ENCODE measurements around the gene TAOK3. TPM values are rescaled to one million over a fixed set of nuclear protein-coding genes. Genes with fewer than 3 reads are reported as not detected.

Gene TAOK3
- total and polyA plus RNA-seq, 2 of the 8 experiments (the other 6 are each of a cell fraction or from before 2014, with no cell fraction given), result 5.2 to 9.3 TPM

DNA sequence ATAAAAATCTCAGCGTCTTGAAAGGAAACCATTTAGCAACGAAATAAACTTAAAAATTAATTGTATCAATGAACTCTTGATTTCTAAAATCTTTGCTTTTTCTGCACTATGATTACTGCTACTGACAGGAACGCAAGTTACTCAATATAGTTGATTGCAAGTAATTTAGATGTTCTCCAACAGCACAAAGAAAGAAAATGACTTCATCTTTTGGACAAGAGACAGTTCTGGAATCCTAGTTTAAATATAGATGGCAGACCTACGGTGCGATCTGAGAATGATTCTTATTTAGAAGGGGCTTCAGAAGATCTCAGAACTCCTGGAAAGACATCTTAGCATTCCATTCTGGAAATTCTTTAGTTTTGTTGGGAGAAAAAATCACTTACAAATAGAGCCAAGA, 2.2 kb upstream of the TAOK3 start:
- Histone ChIP-seq H3K4me1 (replicated peaks in 1 of 4; ENCODE audit: control insufficient read depth in 3 of 4, insufficient read depth in 4 of 4, low read length in 3 of 4) (peaks cover 5 to 9% (median 7%) of the 10 kb centered on the region in 4 experiments; a peak in 6 of 7 replicates), H3K14ac (ENCODE audit: insufficient read length) (no peak overlapping the region), H4K91ac (replicated peaks; ENCODE audit: insufficient read length, low read length) (no peak overlapping the region), H3K23ac (ENCODE audit: insufficient read length) (no peak overlapping the region), H2AK5ac (ENCODE audit: low read depth, low read length) (no peak overlapping the region), H3K9ac (replicated peaks in 1 of 4; ENCODE audit: extremely low read depth in 1 of 4, low read depth in 3 of 4, low read length in 3 of 4) (no peak overlapping the region), H2BK5ac (ENCODE audit: low read depth, low read length) (no peak overlapping the region), H4K5ac (ENCODE audit: insufficient read length, low read depth, low read length) (no peak overlapping the region), H3K79me2 (ENCODE audit: control insufficient read depth in 1 of 2, insufficient read depth in 2 of 2, low read length in 2 of 2) (peaks cover 3 to 31% of the 10 kb centered on the region in 2 experiments), H2BK20ac (ENCODE audit: low read length) (no peak overlapping the region), H2AFZ (ENCODE audit: low read length) (no peak overlapping the region), H2BK120ac (replicated peaks; ENCODE audit: low read depth, low read length) (no peak overlapping the region), H3K23me2 (ENCODE audit: low read depth, low read length) (peaks cover 23% of the 10 kb centered on the region), H2BK12ac (ENCODE audit: low read depth, low read length) (no peak overlapping the region), H3K36me3 (ENCODE audit: control insufficient read depth in 2 of 4, insufficient read depth in 4 of 4, low read length in 3 of 4) (peaks cover 3 to 6% (median 4%) of the 10 kb centered on the region in 4 experiments; a peak in 5 of 8 replicates), H3K27me3 (replicated peaks in 1 of 4; ENCODE audit: control insufficient read depth in 3 of 4, extremely low read depth in 1 of 4, insufficient read depth in 3 of 4, low read length in 3 of 4) (peaks cover 0 to 13% (median 8%) of the 10 kb centered on the region in 4 experiments; a peak in 5 of 7 replicates), H3K27ac (ENCODE audit: low read depth, low read length) (no peak overlapping the region), H3K79me1 (ENCODE audit: low read depth, low read length) (peaks cover 7% of the 10 kb centered on the region; the same call in 1 of the 2 replicates), H3K4ac (replicated peaks; ENCODE audit: insufficient read length, low read depth, low read length) (no peak overlapping the region), H3K18ac (ENCODE audit: extremely low read depth, low read length) (no peak overlapping the region), H3K56ac (replicated peaks; ENCODE audit: insufficient read length, low read depth, low read length) (no peak overlapping the region), H4K8ac (ENCODE audit: extremely low read depth, insufficient read depth, low read length) (no peak overlapping the region), H4K20me1 (replicated peaks in 1 of 2; ENCODE audit: control insufficient read depth in 1 of 2, insufficient read depth in 2 of 2, low read length in 2 of 2) (peaks cover 4 to 12% of the 10 kb centered on the region in 2 experiments), H3K4me3 (ENCODE audit: extremely low read depth in 1 of 4, insufficient read depth in 2 of 4, low read depth in 3 of 4, low read length in 4 of 4) (no peak overlapping the region), H3K9me3 (ENCODE audit: insufficient read depth in 2 of 2, low read depth in 1 of 2, low read length in 1 of 2) (no peaks in the 10 kb centered on the region), H2BK15ac (ENCODE audit: low read length) (no peak overlapping the region), H3K4me2 (ENCODE audit: insufficient read depth in 1 of 2, low read depth in 2 of 2, low read length in 2 of 2) (no peak overlapping the region)
- POLR2A ChIA-PET (ENCODE audit: partially characterized antibody), result interaction anchor here (0.5 to 2.8 kb wide), 4 partner anchors 27 to 273 kb away, joined by 3 to 9 read pairs (median 4); no protein-coding TSS in a partner anchor
- TF ChIP-seq JUND (IDR thresholded peaks at IDR 0.05; ENCODE audit: low read length) (no peak), SP1 (IDR thresholded peaks at IDR 0.05; ENCODE audit: low read depth, low read length) (no peak), POU5F1 (IDR thresholded peaks at IDR 0.05; ENCODE audit: low read depth, low read length) (no peak), RNF2 (IDR thresholded peaks at IDR 0.05; ENCODE audit: borderline replicate concordance, low read depth, low read length, missing control alignments, poor library complexity, severe bottlenecking) (no peak), GABPA (IDR thresholded peaks at IDR 0.05; ENCODE audit: borderline replicate concordance, insufficient read depth, low read length) (no peak), BCL11A (IDR thresholded peaks at IDR 0.05; ENCODE audit: low read depth in 2 of 2, low read length in 2 of 2) (no peak), SRF (IDR thresholded peaks at IDR 0.05; ENCODE audit: low read depth, low read length) (no peak), CHD1 (IDR thresholded peaks at IDR 0.05; ENCODE audit: low read depth, low read length) (no peak)
- TF ChIP-seq, protein P1, sequence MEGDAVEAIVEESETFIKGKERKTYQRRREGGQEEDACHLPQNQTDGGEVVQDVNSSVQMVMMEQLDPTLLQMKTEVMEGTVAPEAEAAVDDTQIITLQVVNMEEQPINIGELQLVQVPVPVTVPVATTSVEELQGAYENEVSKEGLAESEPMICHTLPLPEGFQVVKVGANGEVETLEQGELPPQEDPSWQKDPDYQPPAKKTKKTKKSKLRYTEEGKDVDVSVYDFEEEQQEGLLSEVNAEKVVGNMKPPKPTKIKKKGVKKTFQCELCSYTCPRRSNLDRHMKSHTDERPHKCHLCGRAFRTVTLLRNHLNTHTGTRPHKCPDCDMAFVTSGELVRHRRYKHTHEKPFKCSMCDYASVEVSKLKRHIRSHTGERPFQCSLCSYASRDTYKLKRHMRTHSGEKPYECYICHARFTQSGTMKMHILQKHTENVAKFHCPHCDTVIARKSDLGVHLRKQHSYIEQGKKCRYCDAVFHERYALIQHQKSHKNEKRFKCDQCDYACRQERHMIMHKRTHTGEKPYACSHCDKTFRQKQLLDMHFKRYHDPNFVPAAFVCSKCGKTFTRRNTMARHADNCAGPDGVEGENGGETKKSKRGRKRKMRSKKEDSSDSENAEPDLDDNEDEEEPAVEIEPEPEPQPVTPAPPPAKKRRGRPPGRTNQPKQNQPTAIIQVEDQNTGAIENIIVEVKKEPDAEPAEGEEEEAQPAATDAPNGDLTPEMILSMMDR (IDR thresholded peaks at IDR 0.05; ENCODE audit: control extremely low read depth in 1 of 3, insufficient read depth in 1 of 3, low read depth in 1 of 3, low read length in 3 of 3), result no peak
- 87% methylated on average over 5 of the region's 5 CpGs; no CpG with 5 or more reads in 1 of the 2 experiments for WGBS, 2 experiments (ENCODE audit: extremely low coverage in 1 of 2, insufficient coverage in 1 of 2, insufficient read length in 1 of 2, insufficient replicate concordance in 2 of 2, low coverage in 1 of 2, low lambda C conversion rate in 2 of 2, missing lambda C conversion rate in 1 of 2)
- DNase-seq (ENCODE audit: low read depth in 1 of 2, low spot score in 2 of 2) (no peak), FAIRE-seq (no peak)
- CTCF ChIA-PET (ENCODE audit: partially characterized antibody), result interaction anchor here (1.2 to 7.4 kb wide), 9 partner anchors 16 to 253 kb away, joined by 3 to 120 read pairs (median 10); no protein-coding TSS in a partner anchor
